ENCODE data around the gene TSFM. TPM values are rescaled to one million over a fixed set of nuclear protein-coding genes. Genes with fewer than 3 reads are reported as not detected.

Gene TSFM
- total RNA-seq, 1 experiment from 2014 or later = 40.3 TPM

DNA sequence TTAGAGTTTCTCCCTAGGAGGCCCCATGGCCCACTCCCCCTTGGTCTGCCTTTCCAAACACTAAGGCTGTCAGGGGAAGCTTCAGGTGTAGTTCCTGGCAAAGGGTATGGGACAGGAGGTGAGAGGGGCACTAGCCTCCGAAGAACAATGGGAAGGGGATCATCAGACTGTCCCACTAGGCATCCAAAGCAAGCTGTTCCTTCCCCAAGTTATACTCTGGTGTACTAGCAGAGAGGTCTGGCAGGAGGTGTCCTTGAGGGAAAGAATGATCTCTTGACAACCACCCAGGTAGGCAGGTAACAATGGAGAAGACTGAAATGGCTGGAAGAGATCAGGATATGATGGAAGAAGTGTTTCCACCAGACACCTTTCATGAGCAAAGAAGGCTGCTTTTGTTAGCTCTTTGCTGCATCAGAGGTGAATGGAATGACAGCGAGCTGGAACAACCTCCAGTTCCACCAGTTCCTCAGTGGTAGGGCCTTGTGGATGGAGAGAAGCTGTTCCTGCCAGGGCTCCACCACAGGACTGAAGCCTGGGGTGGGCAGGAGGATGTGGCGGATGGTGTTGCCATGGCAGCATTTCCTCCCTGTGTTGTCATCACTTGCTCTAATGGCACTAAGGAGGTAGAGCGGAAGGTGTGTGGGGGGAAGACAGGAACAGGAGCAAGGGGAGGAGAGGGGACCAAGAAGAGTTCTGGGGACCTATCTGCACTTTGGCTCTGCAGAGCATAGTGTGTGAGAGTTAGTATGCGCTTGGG lies 41.8 kb upstream of the TSFM start:
- intact Hi-C loops (cut with micrococcal nuclease; ENCODE audit: unreplicated experiment) (no loop called here), in situ Hi-C loops (cut with HindIII; ENCODE audit: low pct_unique_long_range_greater_than_20kb, low sequenced_read_pairs) (no loop called here)
- BruUV-seq (replicated peaks) = no TSS peak
- Histone ChIP-seq H3K36me3 (ENCODE audit: control insufficient read depth, insufficient read depth, low read length) (peaks cover 6% of the 10 kb centered on the region; the same call in 1 of the 2 replicates), H3K4me3 (ENCODE audit: low read depth in 2 of 2, low read length in 2 of 2) (no peak overlapping the region), H3K27me3 (ENCODE audit: control insufficient read depth, insufficient read depth, low read length) (no peaks in the 10 kb centered on the region; the same call in 1 of the 2 replicates), H3K9me3 (ENCODE audit: control insufficient read depth, insufficient read depth, low read depth, low read length) (no peaks in the 10 kb centered on the region), H3K27ac (ENCODE audit: low read length) (no peak overlapping the region), H3K4me1 (ENCODE audit: control insufficient read depth, insufficient read depth, low read length) (peaks cover 11% of the 10 kb centered on the region)
- DNase-seq (ENCODE audit: low read depth, low spot score) = no peak
- ChIA-PET POLR2A (no interaction called here), CTCF (interaction anchor here (3.4 kb wide), 1 partner anchor 15 kb away, joined by 10 read pairs; no protein-coding TSS in a partner anchor)
- no peak for TF ChIP-seq REST (IDR thresholded peaks at IDR 0.05; ENCODE audit: insufficient read depth in 1 of 2, low read depth in 2 of 2, low read length in 1 of 2)
- TF ChIP-seq POLR2AphosphoS5 (IDR thresholded peaks at IDR 0.05; ENCODE audit: low read depth, low read length) = no peak
- no peak for TF ChIP-seq SIN3A (IDR thresholded peaks at IDR 0.05; ENCODE audit: borderline replicate concordance, insufficient read depth, low read depth, low read length)
- TF ChIP-seq, protein P1, sequence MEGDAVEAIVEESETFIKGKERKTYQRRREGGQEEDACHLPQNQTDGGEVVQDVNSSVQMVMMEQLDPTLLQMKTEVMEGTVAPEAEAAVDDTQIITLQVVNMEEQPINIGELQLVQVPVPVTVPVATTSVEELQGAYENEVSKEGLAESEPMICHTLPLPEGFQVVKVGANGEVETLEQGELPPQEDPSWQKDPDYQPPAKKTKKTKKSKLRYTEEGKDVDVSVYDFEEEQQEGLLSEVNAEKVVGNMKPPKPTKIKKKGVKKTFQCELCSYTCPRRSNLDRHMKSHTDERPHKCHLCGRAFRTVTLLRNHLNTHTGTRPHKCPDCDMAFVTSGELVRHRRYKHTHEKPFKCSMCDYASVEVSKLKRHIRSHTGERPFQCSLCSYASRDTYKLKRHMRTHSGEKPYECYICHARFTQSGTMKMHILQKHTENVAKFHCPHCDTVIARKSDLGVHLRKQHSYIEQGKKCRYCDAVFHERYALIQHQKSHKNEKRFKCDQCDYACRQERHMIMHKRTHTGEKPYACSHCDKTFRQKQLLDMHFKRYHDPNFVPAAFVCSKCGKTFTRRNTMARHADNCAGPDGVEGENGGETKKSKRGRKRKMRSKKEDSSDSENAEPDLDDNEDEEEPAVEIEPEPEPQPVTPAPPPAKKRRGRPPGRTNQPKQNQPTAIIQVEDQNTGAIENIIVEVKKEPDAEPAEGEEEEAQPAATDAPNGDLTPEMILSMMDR (IDR thresholded peaks at IDR 0.05) = no peak
- no peak for TF ChIP-seq TCF7L2 (IDR thresholded peaks at IDR 0.05; ENCODE audit: low read depth, low read length)
- no peak for ATAC-seq

GRCh38 chr12:57741413-57741789 lies 41.2 kb upstream of the TSFM start:
- CTCF ChIA-PET = interaction anchor here (3.4 kb wide), 1 partner anchor 15 kb away, joined by 10 read pairs; no protein-coding TSS in a partner anchor
- no peak for DNase-seq (ENCODE audit: low read depth, low spot score)

More at GRCh38 chr12:57741413-57741789, 41.2 kb upstream of the TSFM start:
- peaks cover 11% of the 10 kb centered on the region for H3K4me1 ChIP-seq (ENCODE audit: control insufficient read depth, insufficient read depth, low read length)
- POLR2A ChIA-PET = no interaction called here
- in situ Hi-C loops (cut with HindIII; ENCODE audit: low pct_unique_long_range_greater_than_20kb, low sequenced_read_pairs) = no loop called here
- no peak for ATAC-seq
- no TSS peak for BruUV-seq (replicated peaks)
- H3K27me3 ChIP-seq (ENCODE audit: control insufficient read depth, insufficient read depth, low read length) = no peaks in the 10 kb centered on the region; the same call in 1 of the 2 replicates
- no peak overlapping the region for H3K4me3 ChIP-seq (ENCODE audit: low read depth in 2 of 2, low read length in 2 of 2)
- no peaks in the 10 kb centered on the region for H3K9me3 ChIP-seq (ENCODE audit: control insufficient read depth, insufficient read depth, low read depth, low read length)
- no peak overlapping the region for H3K27ac ChIP-seq (ENCODE audit: low read length)
- no peak for TF ChIP-seq TCF7L2 (IDR thresholded peaks at IDR 0.05; ENCODE audit: low read depth, low read length)
- TF ChIP-seq POLR2AphosphoS5 (IDR thresholded peaks at IDR 0.05; ENCODE audit: low read depth, low read length) = no peak
- no peak for TF ChIP-seq SIN3A (IDR thresholded peaks at IDR 0.05; ENCODE audit: borderline replicate concordance, insufficient read depth, low read depth, low read length)
- no peak for TF ChIP-seq REST (IDR thresholded peaks at IDR 0.05; ENCODE audit: insufficient read depth in 1 of 2, low read depth in 2 of 2, low read length in 1 of 2)
- TF ChIP-seq, protein P1 (IDR thresholded peaks at IDR 0.05) = no peak
- intact Hi-C loops (cut with micrococcal nuclease; ENCODE audit: unreplicated experiment) = no loop called here
- H3K36me3 ChIP-seq (ENCODE audit: control insufficient read depth, insufficient read depth, low read length) = peaks cover 6% of the 10 kb centered on the region

Measured in Panc1 (cell line).